ENCODE data around the gene TMEM72.

DNA sequence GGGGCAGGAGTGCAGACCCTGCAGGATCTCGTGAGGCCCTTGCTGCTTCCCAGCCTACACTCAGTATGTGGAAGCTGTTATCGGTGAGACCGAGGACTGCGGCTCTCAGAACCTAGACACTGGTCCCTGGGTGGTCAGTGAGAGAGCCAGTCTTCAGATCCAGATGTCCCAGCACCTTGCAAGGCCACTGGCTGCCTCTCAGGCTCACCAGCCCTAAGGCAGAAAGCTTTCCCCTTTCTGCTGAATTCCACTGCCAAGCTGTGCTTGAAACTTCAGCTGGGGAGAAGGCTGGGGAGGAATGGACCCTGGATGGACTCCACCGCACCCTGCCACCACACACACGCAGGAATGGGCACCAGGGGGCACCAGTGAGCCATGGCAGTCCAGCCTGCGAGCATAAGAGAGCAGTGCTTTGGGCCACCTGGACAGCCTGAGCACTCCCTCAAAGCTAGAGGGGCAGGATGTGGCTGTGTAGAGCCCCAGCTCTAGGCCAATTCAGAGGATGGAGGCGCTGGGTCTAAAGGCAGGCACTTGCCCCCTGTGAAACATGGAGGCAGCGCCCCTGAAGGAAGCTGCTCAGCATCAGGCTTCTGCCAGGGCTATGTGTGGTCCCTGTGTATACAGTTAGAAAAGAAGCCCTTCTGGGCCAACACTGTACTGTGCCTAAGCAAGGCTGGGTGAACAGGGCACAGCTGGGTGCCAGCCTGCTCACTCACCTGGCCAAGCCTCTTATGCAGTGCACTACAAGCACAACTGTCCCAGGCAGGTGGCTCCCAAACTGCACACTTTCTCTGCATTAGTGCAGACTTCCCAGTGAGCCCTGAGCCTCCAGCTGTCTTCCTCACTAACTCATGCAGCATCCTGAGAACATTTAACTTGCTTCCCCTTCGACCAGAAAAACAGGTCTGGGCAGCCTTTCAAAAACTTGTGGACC, 21.6 kb downstream of the TMEM72 start:
- TF ChIP-seq, protein P1, sequence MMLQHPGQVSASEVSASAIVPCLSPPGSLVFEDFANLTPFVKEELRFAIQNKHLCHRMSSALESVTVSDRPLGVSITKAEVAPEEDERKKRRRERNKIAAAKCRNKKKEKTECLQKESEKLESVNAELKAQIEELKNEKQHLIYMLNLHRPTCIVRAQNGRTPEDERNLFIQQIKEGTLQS (IDR thresholded peaks at IDR 0.05): no peak
- TF ChIP-seq CTCF (IDR thresholded peaks at IDR 0.05 in 2 of 3, conservative IDR thresholded peaks at IDR 0.05 in 1 of 3; ENCODE audit: borderline replicate concordance in 1 of 3, insufficient read depth in 1 of 3, low read depth in 2 of 3, low read length in 2 of 3): peak; percentile 87 to 99 (median 96)
- TF ChIP-seq, protein P2, sequence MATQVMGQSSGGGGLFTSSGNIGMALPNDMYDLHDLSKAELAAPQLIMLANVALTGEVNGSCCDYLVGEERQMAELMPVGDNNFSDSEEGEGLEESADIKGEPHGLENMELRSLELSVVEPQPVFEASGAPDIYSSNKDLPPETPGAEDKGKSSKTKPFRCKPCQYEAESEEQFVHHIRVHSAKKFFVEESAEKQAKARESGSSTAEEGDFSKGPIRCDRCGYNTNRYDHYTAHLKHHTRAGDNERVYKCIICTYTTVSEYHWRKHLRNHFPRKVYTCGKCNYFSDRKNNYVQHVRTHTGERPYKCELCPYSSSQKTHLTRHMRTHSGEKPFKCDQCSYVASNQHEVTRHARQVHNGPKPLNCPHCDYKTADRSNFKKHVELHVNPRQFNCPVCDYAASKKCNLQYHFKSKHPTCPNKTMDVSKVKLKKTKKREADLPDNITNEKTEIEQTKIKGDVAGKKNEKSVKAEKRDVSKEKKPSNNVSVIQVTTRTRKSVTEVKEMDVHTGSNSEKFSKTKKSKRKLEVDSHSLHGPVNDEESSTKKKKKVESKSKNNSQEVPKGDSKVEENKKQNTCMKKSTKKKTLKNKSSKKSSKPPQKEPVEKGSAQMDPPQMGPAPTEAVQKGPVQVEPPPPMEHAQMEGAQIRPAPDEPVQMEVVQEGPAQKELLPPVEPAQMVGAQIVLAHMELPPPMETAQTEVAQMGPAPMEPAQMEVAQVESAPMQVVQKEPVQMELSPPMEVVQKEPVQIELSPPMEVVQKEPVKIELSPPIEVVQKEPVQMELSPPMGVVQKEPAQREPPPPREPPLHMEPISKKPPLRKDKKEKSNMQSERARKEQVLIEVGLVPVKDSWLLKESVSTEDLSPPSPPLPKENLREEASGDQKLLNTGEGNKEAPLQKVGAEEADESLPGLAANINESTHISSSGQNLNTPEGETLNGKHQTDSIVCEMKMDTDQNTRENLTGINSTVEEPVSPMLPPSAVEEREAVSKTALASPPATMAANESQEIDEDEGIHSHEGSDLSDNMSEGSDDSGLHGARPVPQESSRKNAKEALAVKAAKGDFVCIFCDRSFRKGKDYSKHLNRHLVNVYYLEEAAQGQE (IDR thresholded peaks at IDR 0.05; ENCODE audit: low read depth): no peak
- no peak for TF ChIP-seq POLR2A (IDR thresholded peaks at IDR 0.05; ENCODE audit: borderline replicate concordance, extremely low read depth, insufficient read depth, insufficient read length)
- no peak for TF ChIP-seq EZH2 (IDR thresholded peaks at IDR 0.05)
- no peak for TF ChIP-seq ZBTB33 (IDR thresholded peaks at IDR 0.05; ENCODE audit: extremely low read depth, insufficient replicate concordance, low read length)
- TF ChIP-seq POLR2AphosphoS5 (IDR thresholded peaks at IDR 0.05; ENCODE audit: low read depth, low read length): no peak
- TF ChIP-seq SP1 (IDR thresholded peaks at IDR 0.05; ENCODE audit: low read depth): no peak
- no peak for TF ChIP-seq FOSL1 (IDR thresholded peaks at IDR 0.05; ENCODE audit: low read depth)

All from HCT116 (cell line).